Adrenal gland (tissue), 12 donors: ENCODE data around the gene ELP1. TPM values are rescaled to one million over a fixed set of nuclear protein-coding genes. Genes with fewer than 3 reads are reported as not detected.

ENCODE experiments used
- DNase-seq, 7 donors: peaks; one replicate each; pipeline ENCODE4 v3.0.0-alpha.2; 2019 to 2020
- H3K27ac ChIP-seq, 5 donors: fragments of 200-600 bp; sonication (generic) in 4 of 5; 1 replicate in 3 of 5; 2 replicates in 2 of 5; pipeline versions ENCODE4 v1.5.1 to v1.8.0; 2016 to 2020; ENCODE audit warnings: mild to moderate bottlenecking in 1 of 5
- H3K27me3 ChIP-seq: fragments of 200-600 bp; 2 replicates; pipeline ENCODE4 v1.8.0; 2021
- H3K36me3 ChIP-seq, 2 donors: fragments of 200-600 bp; replicated peaks in 1 of 2; 1 replicate in 1 of 2; 2 replicates in 1 of 2; pipeline versions ENCODE4 v1.5.1 to v1.8.0; 2018 to 2022
- H3K4me1 ChIP-seq, 2 donors: fragments of 200-600 bp; replicated peaks in 1 of 2; 1 replicate in 1 of 2; 2 replicates in 1 of 2; pipeline versions ENCODE4 v1.5.1 to v1.8.0; 2018 to 2021
- H3K4me3 ChIP-seq, 4 donors: fragments of 200-600 bp; sonication (generic) in 3 of 4; one replicate each; pipeline ENCODE4 v1.5.1; 2016 to 2018
- H3K9me3 ChIP-seq, 3 donors: fragments of 200-600 bp; sonication (generic) in 1 of 3; replicated peaks in 1 of 3; 1 replicate in 2 of 3; 2 replicates in 1 of 3; pipeline versions ENCODE4 v1.5.1 to v1.8.0; 2016 to 2021
- POLR2A ChIP-seq, 2 donors: fragments of 450-650 bp; IDR thresholded peaks; one replicate each; pipeline ENCODE4 v1.6.1; 2017; ENCODE audit warnings: antibody characterized with exemption in 2 of 2, mild to moderate bottlenecking in 2 of 2, moderate library complexity in 1 of 2
- WGBS, 4 donors: extraction: QIAGEN DNeasy Blood & Tissue Kit in 2 of 4; methylation state at CpG; one replicate each; pipeline versions ENCODE4 v1.1.5 to v1.1.7; 2013 to 2017; 5-methylcytosine and 5-hydroxymethylcytosine counted together
- intact Hi-C, 2 donors: fragments of 100-400 bp; cut with DNase I; formaldehyde crosslinking; loops; one replicate each; pipeline versions ENCODE4 v1.14.1 to v1.15.0; 2022 to 2023
- polyA plus RNA-seq, 3 donors: library from polyadenylated mRNA; stranded (reverse); fragments of 200-250 nt in 2 of 3; fragments of 350-450 nt in 1 of 3; fragmentation: Illumina TruSeq in 1 of 3; extraction: RNeasy Lipid Tissue Mini Kit (QIAGEN cat#74804) in 1 of 3; gene quantifications; one replicate each; pipeline ENCODE4 v1.2.3, GENCODE V29; 2013 to 2014
- total RNA-seq, 9 donors: library from RNA; depleted of rRNA in 4 of 9; stranded (reverse); fragments of >200 nt in 4 of 9; fragments of 120-200 nt in 1 of 9; fragmentation: NEBNext Ultra II Directional in 1 of 9; extraction: Animal tissue kit (Norgen Biotek cat#: 25700) in 1 of 9; gene quantifications; one replicate each; pipeline versions ENCODE4 v1.1.0 to v1.2.4, GENCODE V29; 2013 to 2023
- TF ChIP-seq, protein P1 (sequence below), 6 experiments: fragments of 450-650 bp in 4 of 6; fragments of 200-600 bp in 2 of 6; sonication (generic) in 1 of 6; IDR thresholded peaks; 1 replicate in 5 of 6; 2 replicates in 1 of 6; pipeline versions ENCODE4 v1.5.1 to v1.8.0; 2016 to 2021; ENCODE audit warnings: antibody characterized with exemption in 6 of 6, mild to moderate bottlenecking in 2 of 6, moderate library complexity in 1 of 6
- donor health status: healthy with polysubstance abuse.
- donor health status: Bipolar disorder and iron deficiency.
- donor health status: DM: yes; HTN: yes; CAD: no.
- donor health status: DM: no; HTN: no; CAD: no.
- donor health status: DM: no; HTN: no; CAD: no.
- donor health status: DM: yes; HTN: yes; CAD: no.

Gene ELP1
- total and polyA plus RNA-seq, 12 donors = 54.3 to 768 (median 147) TPM

DNA sequence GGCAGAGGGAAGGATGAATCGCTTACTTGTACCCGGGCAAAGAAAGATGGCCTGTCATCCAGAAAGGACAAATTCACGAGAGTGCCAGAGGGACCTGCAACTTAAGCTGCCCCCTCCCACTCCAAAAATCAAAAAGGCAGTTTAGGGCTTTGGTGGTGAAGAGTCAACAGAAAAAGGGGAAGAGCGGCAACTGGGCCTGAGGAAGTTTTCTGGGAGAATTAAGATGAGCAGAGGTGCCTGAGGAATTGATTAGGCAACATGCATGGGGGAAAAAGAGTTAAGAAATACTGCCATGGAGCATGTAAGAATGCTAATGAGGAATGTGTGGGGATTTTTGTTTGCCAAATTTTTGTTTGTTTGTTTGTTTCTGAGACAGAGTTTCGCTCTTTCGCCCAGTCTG is 76.4 kb downstream of the ELP1 start:
- intact Hi-C loops = no loop called here
- no peak for DNase-seq
- Histone ChIP-seq H3K4me3 (no peak overlapping the region), H3K36me3 (no peaks in the 10 kb centered on the region), H3K4me1 (no peaks in the 10 kb centered on the region), H3K9me3 (no peaks in the 10 kb centered on the region), H3K27me3 (no peaks in the 10 kb centered on the region), H3K27ac (no peak overlapping the region)
- WGBS, 4 donors = 81 to 89% (median 88%) methylated on average over 6 of the region's 6 CpGs
- no peak for TF ChIP-seq POLR2A (IDR thresholded peaks at IDR 0.05)
- TF ChIP-seq, protein P1, sequence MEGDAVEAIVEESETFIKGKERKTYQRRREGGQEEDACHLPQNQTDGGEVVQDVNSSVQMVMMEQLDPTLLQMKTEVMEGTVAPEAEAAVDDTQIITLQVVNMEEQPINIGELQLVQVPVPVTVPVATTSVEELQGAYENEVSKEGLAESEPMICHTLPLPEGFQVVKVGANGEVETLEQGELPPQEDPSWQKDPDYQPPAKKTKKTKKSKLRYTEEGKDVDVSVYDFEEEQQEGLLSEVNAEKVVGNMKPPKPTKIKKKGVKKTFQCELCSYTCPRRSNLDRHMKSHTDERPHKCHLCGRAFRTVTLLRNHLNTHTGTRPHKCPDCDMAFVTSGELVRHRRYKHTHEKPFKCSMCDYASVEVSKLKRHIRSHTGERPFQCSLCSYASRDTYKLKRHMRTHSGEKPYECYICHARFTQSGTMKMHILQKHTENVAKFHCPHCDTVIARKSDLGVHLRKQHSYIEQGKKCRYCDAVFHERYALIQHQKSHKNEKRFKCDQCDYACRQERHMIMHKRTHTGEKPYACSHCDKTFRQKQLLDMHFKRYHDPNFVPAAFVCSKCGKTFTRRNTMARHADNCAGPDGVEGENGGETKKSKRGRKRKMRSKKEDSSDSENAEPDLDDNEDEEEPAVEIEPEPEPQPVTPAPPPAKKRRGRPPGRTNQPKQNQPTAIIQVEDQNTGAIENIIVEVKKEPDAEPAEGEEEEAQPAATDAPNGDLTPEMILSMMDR (IDR thresholded peaks at IDR 0.05) = no peak

DNA sequence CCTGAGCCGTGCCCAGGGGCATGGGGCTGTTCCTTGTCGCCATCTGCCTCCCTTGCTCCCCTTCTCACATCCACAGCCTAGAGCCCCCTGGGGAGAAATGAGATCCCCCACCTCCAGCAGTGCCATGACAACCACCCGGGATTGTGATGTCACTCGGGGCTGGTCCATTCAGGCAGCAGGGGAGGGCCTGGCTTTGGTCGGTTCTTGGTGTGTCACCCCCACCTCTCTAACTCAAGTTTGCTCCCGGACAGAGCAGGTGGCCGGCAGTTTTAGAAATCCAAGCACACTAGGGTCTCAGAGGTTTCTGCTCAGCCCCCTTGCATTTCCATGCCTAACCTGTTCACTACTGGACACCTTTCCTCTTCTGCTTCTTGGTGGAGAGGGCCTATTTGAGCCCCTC is 78.0 kb downstream of the ELP1 start, which contains the start of gene ACTL7B:
ACTL7B (minus strand) TSS at position 99 of the 400 bp plus-strand sequence; CDS start at position 43, 56 bp downstream.
- Histone ChIP-seq H3K36me3 (no peaks in the 10 kb centered on the region), H3K4me1 (no peaks in the 10 kb centered on the region), H3K27ac (no peak within 1 kb of the TSS), H3K4me3 (no peak within 1 kb of the TSS), H3K9me3 (no peaks in the 10 kb centered on the region), H3K27me3 (no peaks in the 10 kb centered on the region)
- DNase-seq = no peak
- intact Hi-C loops = no loop called here
- no peak for TF ChIP-seq POLR2A (IDR thresholded peaks at IDR 0.05)
- TF ChIP-seq, protein P1 (IDR thresholded peaks at IDR 0.05) = no peak
- 81 to 87% (median 84%) methylated on average over 5 to 7 of the region's 7 CpGs for WGBS, 4 donors

DNA sequence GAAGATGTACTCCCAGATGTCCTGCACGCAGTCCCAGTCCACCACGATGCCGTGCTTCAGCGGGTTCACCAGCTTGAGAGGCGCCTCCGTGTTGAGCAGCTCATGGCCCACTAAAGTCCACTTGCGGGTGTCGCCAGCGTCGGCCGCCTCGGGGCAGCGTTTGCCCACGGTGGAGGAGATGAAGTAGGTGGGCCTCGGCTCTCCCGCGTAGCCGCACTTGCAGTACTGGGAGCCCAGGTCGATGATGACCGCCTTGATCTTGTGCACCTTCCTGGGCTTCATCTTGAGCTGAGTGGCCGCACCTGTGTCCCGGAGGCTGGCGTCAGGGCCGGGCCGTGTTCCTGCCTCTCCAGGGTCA is 78.4 kb downstream of the ELP1 start:
- no peak for TF ChIP-seq POLR2A (IDR thresholded peaks at IDR 0.05)
- TF ChIP-seq, protein P1 (IDR thresholded peaks at IDR 0.05) = no peak
- intact Hi-C loops = no loop called here
- Histone ChIP-seq H3K27me3 (no peaks in the 10 kb centered on the region), H3K4me1 (no peaks in the 10 kb centered on the region), H3K36me3 (no peaks in the 10 kb centered on the region), H3K9me3 (no peaks in the 10 kb centered on the region), H3K27ac (no peak overlapping the region), H3K4me3 (no peak overlapping the region)
- DNase-seq = no peak
- 96 to 98% (median 97%) methylated on average over 7 to 25 of the region's 25 CpGs for WGBS, 4 donors

- Histone ChIP-seq H3K27ac (no peak overlapping the region), H3K36me3 (no peaks in the 10 kb centered on the region), H3K4me1 (no peaks in the 10 kb centered on the region), H3K9me3 (no peaks in the 10 kb centered on the region), H3K27me3 (no peaks in the 10 kb centered on the region), H3K4me3 (no peak overlapping the region)
- 92 to 96% (median 95%) methylated on average over 26 to 59 of the region's 59 CpGs for WGBS, 4 donors
- TF ChIP-seq, protein P1 (IDR thresholded peaks at IDR 0.05) = no peak
- TF ChIP-seq POLR2A (IDR thresholded peaks at IDR 0.05) = no peak
- intact Hi-C loops = no loop called here
- no peak for DNase-seq
Observed at GRCh38 chr9:108854641-108855528, 79.0 kb downstream of the ELP1 start.
